H9 (cell line): ENCODE data around the gene ACTN1. TPM values are rescaled to one million over a fixed set of nuclear protein-coding genes. Genes with fewer than 3 reads are reported as not detected.
A peak's percentile ranks its signal among the peaks of the same experiment; 100 is the strongest.

ENCODE experiments used
- DNase-seq: peaks from one replicate; pipeline ENCODE4 v3.0.0-alpha.2; 2017
- H2AFZ ChIP-seq: one replicate; pipeline ENCODE4 v1.6.1; 2013; ENCODE audit warnings: mild to moderate bottlenecking, low read length, control low read depth, moderate library complexity
- H2AK5ac ChIP-seq: 2 replicates; pipeline ENCODE4 v1.6.1; 2013; ENCODE audit warnings: low read length, control low read depth, mixed read lengths; ENCODE audit not compliant: insufficient read length
- H2BK120ac ChIP-seq: one replicate; pipeline ENCODE4 v1.6.1; 2013; ENCODE audit warnings: low read depth, mild to moderate bottlenecking, low read length, control low read depth, inconsistent platforms; ENCODE audit not compliant: poor library complexity, severe bottlenecking
- H2BK12ac ChIP-seq: 2 replicates; pipeline ENCODE4 v1.6.1; 2013; ENCODE audit warnings: low read length, control low read depth, mixed read lengths, low read depth; ENCODE audit not compliant: insufficient read length
- H2BK15ac ChIP-seq: 2 replicates; pipeline ENCODE4 v1.6.1; 2013; ENCODE audit warnings: low read depth, low read length, control low read depth
- H2BK20ac ChIP-seq: one replicate; pipeline ENCODE4 v1.6.1; 2013; ENCODE audit warnings: low read depth, mild to moderate bottlenecking, low read length, control low read depth, inconsistent platforms; ENCODE audit not compliant: poor library complexity, severe bottlenecking
- H2BK5ac ChIP-seq: 2 replicates; pipeline ENCODE4 v1.6.1; 2013; ENCODE audit warnings: low read length, control low read depth, mixed read lengths; ENCODE audit not compliant: insufficient read length
- H3K14ac ChIP-seq: 2 replicates; pipeline ENCODE4 v1.6.1; 2013; ENCODE audit warnings: low read length, control low read depth; ENCODE audit not compliant: insufficient read depth
- H3K18ac ChIP-seq: 2 replicates; pipeline ENCODE4 v1.6.1; 2013; ENCODE audit warnings: low read depth, mild to moderate bottlenecking, mixed read lengths, low read length, control low read depth; ENCODE audit not compliant: insufficient read length
- H3K23ac ChIP-seq: 2 replicates; pipeline ENCODE4 v1.6.1; 2013; ENCODE audit warnings: low read length, control low read depth, mixed read lengths, low read depth; ENCODE audit not compliant: insufficient read length
- H3K23me2 ChIP-seq: 2 replicates; pipeline ENCODE4 v1.6.1; 2013; ENCODE audit warnings: low read depth, mild to moderate bottlenecking, mixed read lengths, low read length, control low read depth; ENCODE audit not compliant: insufficient read length, poor library complexity, severe bottlenecking
- H3K27ac ChIP-seq: 2 replicates; pipeline ENCODE4 v1.5.1; 2013; ENCODE audit warnings: low read length, control low read depth, mixed read lengths, low read depth; ENCODE audit not compliant: insufficient read length
- H3K27me3 ChIP-seq: 2 replicates; pipeline ENCODE4 v1.6.1; 2013; ENCODE audit warnings: low read length, control low read depth, inconsistent platforms; ENCODE audit not compliant: insufficient read depth
- H3K4ac ChIP-seq: 2 replicates; pipeline ENCODE4 v1.6.1; 2013; ENCODE audit warnings: low read depth, mild to moderate bottlenecking, control low read depth, inconsistent platforms, low read length, moderate library complexity
- H3K4me1 ChIP-seq: 2 replicates; pipeline ENCODE4 v1.6.1; 2013; ENCODE audit warnings: low read length, control low read depth, inconsistent platforms; ENCODE audit not compliant: insufficient read depth
- H3K4me2 ChIP-seq: 2 replicates; pipeline ENCODE4 v1.6.1; 2013; ENCODE audit warnings: low read length, control low read depth, mixed read lengths; ENCODE audit not compliant: insufficient read length, insufficient read depth
- H3K56ac ChIP-seq: 2 replicates; pipeline ENCODE4 v1.6.1; 2013; ENCODE audit warnings: low read depth, mild to moderate bottlenecking, mixed read lengths, low read length, control low read depth; ENCODE audit not compliant: insufficient read length
- H3K79me1 ChIP-seq: 2 replicates; pipeline ENCODE4 v1.6.1; 2013; ENCODE audit warnings: low read depth, mild to moderate bottlenecking, moderate library complexity, low read length, control low read depth, inconsistent platforms; ENCODE audit not compliant: insufficient read depth, poor library complexity, severe bottlenecking
- H3K79me2 ChIP-seq: 2 replicates; pipeline ENCODE4 v1.6.1; 2013; ENCODE audit warnings: low read length, control low read depth, inconsistent platforms; ENCODE audit not compliant: insufficient read depth
- H3K9ac ChIP-seq: 2 replicates; pipeline ENCODE4 v1.6.1; 2013; ENCODE audit warnings: low read length, control low read depth, mixed read lengths; ENCODE audit not compliant: insufficient read length; ENCODE audit errors: extremely low read depth
- H3K9me3 ChIP-seq: one replicate; pipeline ENCODE4 v1.6.1; 2013; ENCODE audit warnings: low read depth, low read length, inconsistent platforms; ENCODE audit not compliant: control insufficient read depth
- H3T11ph ChIP-seq: one replicate; pipeline ENCODE4 v1.6.1; 2013; ENCODE audit warnings: mild to moderate bottlenecking, low read length, control low read depth, inconsistent platforms
- H4K20me1 ChIP-seq: one replicate; pipeline ENCODE4 v1.6.1; 2013; ENCODE audit not compliant: control insufficient read depth, insufficient read length, insufficient read depth
- H4K5ac ChIP-seq: 2 replicates; pipeline ENCODE4 v1.6.1; 2013; ENCODE audit warnings: low read depth, mild to moderate bottlenecking, mixed read lengths, low read length, control low read depth; ENCODE audit not compliant: insufficient read length
- H4K8ac ChIP-seq: replicated peaks from 2 replicates; pipeline ENCODE4 v1.6.1; 2013; ENCODE audit warnings: low read length, control low read depth, mixed read lengths, low read depth; ENCODE audit not compliant: insufficient read length
- H4K91ac ChIP-seq: 2 replicates; pipeline ENCODE4 v1.6.1; 2013; ENCODE audit warnings: low read depth, mild to moderate bottlenecking, moderate library complexity, mixed read lengths, low read length, control low read depth; ENCODE audit not compliant: insufficient read length
- H3K27ac Mint-ChIP-seq, 3 experiments: 2 replicates in 2 of 3; 3 replicates in 1 of 3; pipeline ENCODE4 v1.8.0; 2020 to 2021; ENCODE audit warnings: mixed read lengths in 3 of 3, mild to moderate bottlenecking in 1 of 3, moderate library complexity in 1 of 3
- H3K27me3 Mint-ChIP-seq: 2 replicates; pipeline ENCODE4 v1.8.0; 2021; ENCODE audit warnings: low read depth, mild to moderate bottlenecking, moderate library complexity, mixed read lengths
- H3K36me3 Mint-ChIP-seq, 3 experiments: 2 replicates in 2 of 3; 3 replicates in 1 of 3; pipeline ENCODE4 v1.8.0; 2020 to 2021; ENCODE audit warnings: low read depth in 3 of 3, mixed read lengths in 3 of 3; ENCODE audit not compliant: insufficient read depth in 1 of 3
- H3K4me1 Mint-ChIP-seq, 2 experiments: 2 replicates each; pipeline ENCODE4 v1.8.0; 2020; ENCODE audit warnings: mixed read lengths in 2 of 2
- H3K4me3 Mint-ChIP-seq, 2 experiments: 2 replicates in 1 of 2; 3 replicates in 1 of 2; pipeline ENCODE4 v1.8.0; 2020 to 2021; ENCODE audit warnings: mild to moderate bottlenecking in 2 of 2, mixed read lengths in 2 of 2, moderate library complexity in 1 of 2
- H3K9me3 Mint-ChIP-seq, 2 experiments: 2 replicates in 1 of 2; 3 replicates in 1 of 2; pipeline ENCODE4 v1.8.0; 2020; ENCODE audit warnings: mild to moderate bottlenecking in 2 of 2, mixed read lengths in 2 of 2, moderate library complexity in 1 of 2
- WGBS: extraction: QIAGEN DNeasy Blood & Tissue Kit; methylation state at CpG from one replicate; pipeline ENCODE4 v1.1.7; 2013; ENCODE audit warnings: missing lambda C conversion rate, low lambda C conversion rate, mixed read lengths; ENCODE audit not compliant: insufficient read length; ENCODE audit errors: extremely low coverage; 5-methylcytosine and 5-hydroxymethylcytosine counted together
- total RNA-seq: library from RNA; stranded (reverse); gene quantifications from 2 replicates; pipeline ENCODE4 v1.2.1, GENCODE V29; 2021
- TF ChIP-seq, protein P1 (sequence below): fragments of 200-600 bp; sonication (generic); conservative IDR thresholded peaks from 3 replicates; pipeline ENCODE4 v1.8.0; 2021; ENCODE audit warnings: antibody characterized with exemption, mild to moderate bottlenecking

Gene ACTN1
- total RNA-seq, 1 experiment from 2014 or later, result 219 TPM

DNA sequence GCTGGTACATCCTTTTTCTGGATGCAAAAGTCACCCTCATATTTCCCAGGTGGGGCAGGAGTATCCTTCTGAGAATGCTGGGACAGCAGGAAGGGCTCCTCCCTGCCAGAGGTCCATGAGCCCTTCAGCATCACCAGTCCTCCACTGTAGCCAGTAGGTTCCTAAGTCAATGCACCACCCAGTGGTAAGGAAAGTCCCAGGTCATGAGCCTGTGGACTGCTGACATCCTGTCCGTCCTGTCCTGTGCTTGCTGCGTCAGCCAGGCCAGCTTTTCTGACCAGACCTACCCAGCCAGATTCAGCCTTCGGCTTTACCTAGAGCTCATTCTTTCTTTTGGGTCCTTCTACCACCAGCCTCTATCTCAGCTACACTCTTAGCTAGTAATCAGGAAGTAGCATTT lies 23.0 kb upstream of the ACTN1 start:
- no peak overlapping the region for H3K4ac ChIP-seq
- H3K9me3 ChIP-seq, result no peaks in the 10 kb centered on the region
- no peak overlapping the region for H3K27ac Mint-ChIP-seq
- H3K79me1 ChIP-seq, result no peaks in the 10 kb centered on the region
- no peak overlapping the region for H4K5ac ChIP-seq
- no peak overlapping the region for H3K23ac ChIP-seq
- H4K8ac ChIP-seq, result no peak overlapping the region
- H3K4me1 ChIP-seq, result peaks cover 1% of the 10 kb centered on the region; the same call in 1 of the 2 replicates
- H3K4me1 Mint-ChIP-seq, result peaks cover 31% of the 10 kb centered on the region in 2 experiments
- no peak overlapping the region for H3K14ac ChIP-seq
- no peaks in the 10 kb centered on the region for H3K79me2 ChIP-seq
- no CpG with 5 or more reads among the region's 3 CpGs for WGBS
- H2BK120ac ChIP-seq, result no peak overlapping the region
- H2BK15ac ChIP-seq, result no peak overlapping the region
- H3K27me3 Mint-ChIP-seq, result peaks cover 2% of the 10 kb centered on the region; the same call in 1 of the 2 replicates
- H3K23me2 ChIP-seq, result no peaks in the 10 kb centered on the region
- no peak overlapping the region for H3K9ac ChIP-seq
- no peak overlapping the region for H2BK5ac ChIP-seq
- no peak overlapping the region for H2BK12ac ChIP-seq
- H3K9me3 Mint-ChIP-seq, result no peaks in the 10 kb centered on the region; a peak in 1 of 5 replicates
- no peak overlapping the region for H2AK5ac ChIP-seq
- no peak overlapping the region for H3K18ac ChIP-seq
- H3K4me3 Mint-ChIP-seq, result no peak overlapping the region
- H3K56ac ChIP-seq, result no peak overlapping the region
- H2BK20ac ChIP-seq, result no peak overlapping the region
- no peak overlapping the region for H3T11ph ChIP-seq
- no peaks in the 10 kb centered on the region; a peak in 1 of 7 replicates for H3K36me3 Mint-ChIP-seq
- H2AFZ ChIP-seq, result no peak overlapping the region
- no peak overlapping the region for H3K27ac ChIP-seq
- no peaks in the 10 kb centered on the region for H3K27me3 ChIP-seq
- H4K91ac ChIP-seq, result no peak overlapping the region
- peak; percentile 67 for DNase-seq
- no peak overlapping the region for H3K4me2 ChIP-seq
- TF ChIP-seq, protein P1, sequence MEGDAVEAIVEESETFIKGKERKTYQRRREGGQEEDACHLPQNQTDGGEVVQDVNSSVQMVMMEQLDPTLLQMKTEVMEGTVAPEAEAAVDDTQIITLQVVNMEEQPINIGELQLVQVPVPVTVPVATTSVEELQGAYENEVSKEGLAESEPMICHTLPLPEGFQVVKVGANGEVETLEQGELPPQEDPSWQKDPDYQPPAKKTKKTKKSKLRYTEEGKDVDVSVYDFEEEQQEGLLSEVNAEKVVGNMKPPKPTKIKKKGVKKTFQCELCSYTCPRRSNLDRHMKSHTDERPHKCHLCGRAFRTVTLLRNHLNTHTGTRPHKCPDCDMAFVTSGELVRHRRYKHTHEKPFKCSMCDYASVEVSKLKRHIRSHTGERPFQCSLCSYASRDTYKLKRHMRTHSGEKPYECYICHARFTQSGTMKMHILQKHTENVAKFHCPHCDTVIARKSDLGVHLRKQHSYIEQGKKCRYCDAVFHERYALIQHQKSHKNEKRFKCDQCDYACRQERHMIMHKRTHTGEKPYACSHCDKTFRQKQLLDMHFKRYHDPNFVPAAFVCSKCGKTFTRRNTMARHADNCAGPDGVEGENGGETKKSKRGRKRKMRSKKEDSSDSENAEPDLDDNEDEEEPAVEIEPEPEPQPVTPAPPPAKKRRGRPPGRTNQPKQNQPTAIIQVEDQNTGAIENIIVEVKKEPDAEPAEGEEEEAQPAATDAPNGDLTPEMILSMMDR, result peak; percentile 49; the same call in 1 of the 3 replicates
- no peaks in the 10 kb centered on the region for H4K20me1 ChIP-seq
